PC-3 (cell line): ENCODE measurements around the gene SIDT2. TPM values are rescaled to one million over a fixed set of nuclear protein-coding genes. Genes with fewer than 3 reads are reported as not detected.

Experiments
- ATAC-seq: fragments of 200-7000 bp; cut with Tn5 transposase; 2 replicates; pipeline ENCODE4 v1.9.1; 2020; ENCODE audit warnings: mild to moderate bottlenecking, moderate library complexity
- BruUV-seq: library from RNA; stranded (reverse); fragments of 400-500 nt; replicated peaks from 2 replicates; lab custom pipeline; 2021; lab: Mats Ljungman, UMichigan
- CTCF ChIA-PET: fragments of 300-600 bp; sonication (Branson Sonifier 250); formaldehyde crosslinking; loops from one replicate; lab custom pipeline; 2022; ENCODE audit warnings: antibody characterized with exemption; lab: Charles Lee
- POLR2A ChIA-PET: fragments of 300-600 bp; sonication (Branson Sonifier 250); formaldehyde crosslinking; loops from one replicate; lab custom pipeline; 2022; ENCODE audit warnings: antibody characterized with exemption; ENCODE audit not compliant: unreplicated experiment; lab: Charles Lee
- DNase-seq: peaks from one replicate; pipeline ENCODE4 v3.0.0-alpha.2; 2015
- H2AFZ ChIP-seq: fragments of 300-600 bp; sonication (generic); 2 replicates; pipeline ENCODE4 v1.6.0; 2016; ENCODE audit warnings: antibody characterized with exemption, low read length
- H3F3A ChIP-seq: fragments of 300-600 bp; sonication (generic); one replicate; pipeline ENCODE4 v1.6.0; 2017; ENCODE audit warnings: antibody characterized with exemption, low read length, control low read depth, mild to moderate bottlenecking; ENCODE audit not compliant: unreplicated experiment
- H3K27ac ChIP-seq: fragments of 300-600 bp; sonication (generic); 2 replicates; pipeline ENCODE4 v1.5.1; 2016; ENCODE audit warnings: mild to moderate bottlenecking, low read length
- H3K27me3 ChIP-seq: fragments of 300-600 bp; sonication (generic); 2 replicates; pipeline ENCODE4 v1.6.1; 2016; ENCODE audit warnings: low read length, mixed read lengths
- H3K36me3 ChIP-seq: fragments of 300-600 bp; sonication (generic); 2 replicates; pipeline ENCODE4 v1.6.1; 2016; ENCODE audit warnings: low read depth, mixed run types, low read length, mixed read lengths
- H3K4me1 ChIP-seq: fragments of 300-600 bp; sonication (generic); 2 replicates; pipeline ENCODE4 v1.5.1; 2016; ENCODE audit warnings: low read length; ENCODE audit not compliant: insufficient read depth
- H3K4me2 ChIP-seq: fragments of 300-600 bp; sonication (generic); 2 replicates; pipeline ENCODE4 v1.6.0; 2016; ENCODE audit warnings: low read length
- H3K4me3 ChIP-seq: fragments of 300-600 bp; sonication (generic); 2 replicates; pipeline ENCODE4 v1.5.1; 2016; ENCODE audit warnings: mild to moderate bottlenecking, low read length, mixed read lengths
- H3K79me2 ChIP-seq: fragments of 300-600 bp; sonication (generic); 2 replicates; pipeline ENCODE4 v1.6.1; 2017; ENCODE audit warnings: low read length, mixed read lengths
- H3K9ac ChIP-seq: fragments of 300-600 bp; sonication (generic); 2 replicates; pipeline ENCODE4 v1.6.0; 2016; ENCODE audit warnings: mild to moderate bottlenecking, low read length
- H3K9me2 ChIP-seq: fragments of 300-600 bp; sonication (generic); replicated peaks from 2 replicates; pipeline ENCODE4 v1.6.1; 2016; ENCODE audit warnings: mixed run types, low read length, mixed read lengths
- H3K9me3 ChIP-seq: fragments of 300-600 bp; sonication (generic); 2 replicates; pipeline ENCODE4 v1.6.1; 2016; ENCODE audit warnings: low read length, mixed read lengths
- H4K20me1 ChIP-seq: fragments of 300-600 bp; sonication (generic); 2 replicates; pipeline ENCODE4 v1.6.1; 2016; ENCODE audit warnings: low read length, mixed read lengths
- EZH2 ChIP-seq: fragments of 300-600 bp; sonication (generic); IDR thresholded peaks from one replicate; pipeline ENCODE4 v1.6.1; 2017; ENCODE audit warnings: antibody characterized with exemption, mild to moderate bottlenecking, low read length; ENCODE audit not compliant: unreplicated experiment
- EZH2phosphoT487 ChIP-seq: fragments of 300-600 bp; sonication (generic); IDR thresholded peaks from 2 replicates; pipeline ENCODE4 v1.6.1; 2018; ENCODE audit warnings: mild to moderate bottlenecking, antibody characterized with exemption, low read length, borderline replicate concordance
- intact Hi-C: fragments of 100-400 bp; cut with micrococcal nuclease; formaldehyde crosslinking; loops from 2 replicates; pipeline ENCODE4 v1.9.0; 2023
- total RNA-seq: library from RNA; depleted of rRNA; stranded (reverse); fragments of >200 nt; gene quantifications from 2 replicates; pipeline ENCODE4 v1.2.3, GENCODE V29; 2014
- TF ChIP-seq, protein P1 (sequence below): fragments of 300-600 bp; sonication (generic); conservative IDR thresholded peaks from 2 replicates; pipeline ENCODE4 v1.5.1; 2017; ENCODE audit warnings: antibody characterized with exemption, low read depth, mild to moderate bottlenecking, low read length

The SIDT2 gene
- total RNA-seq, 1 experiment from 2014 or later: 13.6 TPM

DNA sequence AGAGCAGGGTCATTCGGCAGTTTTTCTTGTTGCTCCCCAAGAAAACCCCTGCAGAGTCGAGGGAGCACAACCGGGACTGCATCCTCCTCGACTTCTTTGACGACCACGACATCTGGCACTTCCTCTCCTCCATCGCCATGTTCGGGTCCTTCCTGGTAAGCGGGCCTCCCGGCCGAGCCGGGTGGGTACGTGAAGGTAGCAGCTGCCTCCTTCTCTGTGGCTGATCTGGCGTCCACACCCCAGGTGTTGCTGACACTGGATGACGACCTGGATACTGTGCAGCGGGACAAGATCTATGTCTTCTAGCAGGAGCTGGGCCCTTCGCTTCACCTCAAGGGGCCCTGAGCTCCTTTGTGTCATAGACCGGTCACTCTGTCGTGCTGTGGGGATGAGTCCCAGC, 17.2 kb downstream of the SIDT2 start:
- Histone ChIP-seq H2AFZ (no peak overlapping the region), H3K4me3 (no peak overlapping the region), H4K20me1 (no peaks in the 10 kb centered on the region), H3K4me1 (peaks cover 5% of the 10 kb centered on the region; the same call in 1 of the 2 replicates), H3K9me3 (no peaks in the 10 kb centered on the region), H3F3A (no peaks in the 10 kb centered on the region), H3K27me3 (no peaks in the 10 kb centered on the region), H3K79me2 (no peaks in the 10 kb centered on the region), H3K9ac (no peak overlapping the region), H3K4me2 (no peak overlapping the region), H3K36me3 (no peaks in the 10 kb centered on the region), H3K9me2 (no peaks in the 10 kb centered on the region), H3K27ac (no peak overlapping the region)
- DNase-seq (no peak), ATAC-seq (no peak)
- intact Hi-C loops: no loop called here
- no peak for TF ChIP-seq EZH2
- TF ChIP-seq, protein P1, sequence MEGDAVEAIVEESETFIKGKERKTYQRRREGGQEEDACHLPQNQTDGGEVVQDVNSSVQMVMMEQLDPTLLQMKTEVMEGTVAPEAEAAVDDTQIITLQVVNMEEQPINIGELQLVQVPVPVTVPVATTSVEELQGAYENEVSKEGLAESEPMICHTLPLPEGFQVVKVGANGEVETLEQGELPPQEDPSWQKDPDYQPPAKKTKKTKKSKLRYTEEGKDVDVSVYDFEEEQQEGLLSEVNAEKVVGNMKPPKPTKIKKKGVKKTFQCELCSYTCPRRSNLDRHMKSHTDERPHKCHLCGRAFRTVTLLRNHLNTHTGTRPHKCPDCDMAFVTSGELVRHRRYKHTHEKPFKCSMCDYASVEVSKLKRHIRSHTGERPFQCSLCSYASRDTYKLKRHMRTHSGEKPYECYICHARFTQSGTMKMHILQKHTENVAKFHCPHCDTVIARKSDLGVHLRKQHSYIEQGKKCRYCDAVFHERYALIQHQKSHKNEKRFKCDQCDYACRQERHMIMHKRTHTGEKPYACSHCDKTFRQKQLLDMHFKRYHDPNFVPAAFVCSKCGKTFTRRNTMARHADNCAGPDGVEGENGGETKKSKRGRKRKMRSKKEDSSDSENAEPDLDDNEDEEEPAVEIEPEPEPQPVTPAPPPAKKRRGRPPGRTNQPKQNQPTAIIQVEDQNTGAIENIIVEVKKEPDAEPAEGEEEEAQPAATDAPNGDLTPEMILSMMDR: no peak
- no peak for TF ChIP-seq EZH2phosphoT487
- ChIA-PET POLR2A (no interaction called here), CTCF (no interaction called here)
- BruUV-seq: no TSS peak

DNA sequence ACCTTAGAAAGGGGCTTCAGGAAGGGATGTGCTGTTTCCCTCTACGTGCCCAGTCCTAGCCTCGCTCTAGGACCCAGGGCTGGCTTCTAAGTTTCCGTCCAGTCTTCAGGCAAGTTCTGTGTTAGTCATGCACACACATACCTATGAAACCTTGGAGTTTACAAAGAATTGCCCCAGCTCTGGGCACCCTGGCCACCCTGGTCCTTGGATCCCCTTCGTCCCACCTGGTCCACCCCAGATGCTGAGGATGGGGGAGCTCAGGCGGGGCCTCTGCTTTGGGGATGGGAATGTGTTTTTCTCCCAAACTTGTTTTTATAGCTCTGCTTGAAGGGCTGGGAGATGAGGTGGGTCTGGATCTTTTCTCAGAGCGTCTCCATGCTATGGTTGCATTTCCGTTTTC, 18.5 kb downstream of the SIDT2 start:
- BruUV-seq: no TSS peak
- no peaks in the 10 kb centered on the region for H3F3A ChIP-seq
- POLR2A ChIA-PET: no interaction called here

More for the DNA sequence above, 18.5 kb downstream of the SIDT2 start:
- Histone ChIP-seq H3K9me2 (no peaks in the 10 kb centered on the region), H4K20me1 (no peaks in the 10 kb centered on the region), H3K27me3 (no peaks in the 10 kb centered on the region), H3K4me3 (no peak overlapping the region), H3K79me2 (no peaks in the 10 kb centered on the region), H3K4me2 (no peak overlapping the region), H3K36me3 (no peaks in the 10 kb centered on the region), H3K27ac (no peak overlapping the region), H2AFZ (no peak overlapping the region), H3K4me1 (peaks cover 5% of the 10 kb centered on the region; the same call in 1 of the 2 replicates), H3K9ac (no peak overlapping the region), H3K9me3 (no peaks in the 10 kb centered on the region)
- TF ChIP-seq EZH2phosphoT487 (no peak), EZH2 (no peak)
- TF ChIP-seq, protein P1: no peak
- ATAC-seq (no peak), DNase-seq (no peak)
- intact Hi-C loops: no loop called here
- CTCF ChIA-PET: no interaction called here
